Measurements from ENCODE around the gene GNS.

DNA sequence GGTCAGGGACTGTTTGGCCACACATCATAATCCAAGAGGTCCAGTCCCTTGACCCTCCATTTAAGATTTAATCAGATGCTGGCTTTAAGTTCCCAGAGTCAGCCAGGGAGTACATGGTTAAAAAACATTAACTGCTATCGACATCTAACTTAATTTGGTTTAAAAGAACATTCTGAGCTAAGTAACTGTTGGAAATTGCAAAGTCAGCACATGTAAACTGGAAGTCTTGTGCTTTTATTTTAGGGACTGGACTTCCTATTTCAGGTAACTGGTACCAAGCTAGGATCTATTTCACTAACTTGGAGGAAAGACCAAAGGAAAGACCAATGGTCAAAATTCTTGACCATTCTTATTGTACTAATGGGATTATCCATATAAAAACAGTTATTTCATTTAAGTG lies 40.6 kb downstream of the GNS start:
- TF ChIP-seq YY1 (IDR thresholded peaks at IDR 0.05; ENCODE audit: insufficient read depth, insufficient read length) (no peak), ZNF274 (IDR thresholded peaks at IDR 0.05; ENCODE audit: low read depth, low read length) (no peak), SUZ12 (IDR thresholded peaks at IDR 0.05; ENCODE audit: extremely low read depth, insufficient read depth, insufficient read length) (no peak)

All from NT2/D1 (cell line).